HAP-1 (cell line): ENCODE measurements around the gene FNBP1.

Experiments used
- DNase-seq, 2 experiments: peaks; one replicate each; pipeline ENCODE4 v3.0.0-alpha.2; 2016 to 2020; ENCODE audit warnings: low spot score in 2 of 2
- H3K27me3 ChIP-seq: fragments of 250-450 bp; sonication (Bioruptor Pico); 2 replicates; pipeline ENCODE4 v1.5.1; 2020; ENCODE audit warnings: low read depth, mild to moderate bottlenecking, moderate library complexity
- H3K36me3 ChIP-seq: fragments of 250-450 bp; sonication (Bioruptor Pico); replicated peaks from 2 replicates; pipeline ENCODE4 v1.5.1; 2020; ENCODE audit warnings: mild to moderate bottlenecking
- H3K4me1 ChIP-seq: fragments of 250-450 bp; sonication (Bioruptor Pico); 2 replicates; pipeline ENCODE4 v1.5.1; 2020; ENCODE audit warnings: mild to moderate bottlenecking
- H3K4me3 ChIP-seq: fragments of 250-450 bp; sonication (Bioruptor Pico); 2 replicates; pipeline ENCODE4 v1.5.1; 2020; ENCODE audit warnings: mild to moderate bottlenecking, moderate library complexity
- H3K9me3 ChIP-seq: fragments of 250-450 bp; sonication (Bioruptor Pico); 2 replicates; pipeline ENCODE4 v1.5.1; 2020; ENCODE audit warnings: mild to moderate bottlenecking, moderate library complexity
- in situ Hi-C: fragments of 300-500 bp; cut with MboI; formaldehyde crosslinking; loops from 3 replicates; pipeline ENCODE4 v1.14.3; 2020; ENCODE audit warnings: low sequenced_read_pairs, inconsistent platforms, mixed read lengths

FNBP1 gene

DNA sequence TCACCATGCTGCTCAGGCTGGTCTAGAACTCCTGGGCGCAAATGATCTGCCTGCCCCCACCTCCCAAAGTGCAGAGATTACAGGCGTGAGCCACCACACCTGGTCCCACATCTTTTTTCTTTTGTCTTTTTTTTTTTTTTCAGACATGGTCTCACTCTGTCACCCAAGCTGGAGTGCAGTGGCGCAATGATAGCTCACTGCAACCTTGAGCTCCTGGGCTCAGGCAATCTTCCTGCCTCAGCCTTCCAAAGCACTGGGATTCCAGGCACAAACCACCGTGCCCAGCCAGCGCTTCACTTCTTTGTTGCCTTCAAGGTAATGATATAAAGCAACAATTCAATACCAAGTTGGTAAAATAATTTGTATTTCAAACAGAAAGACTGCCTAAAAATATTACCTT, 128.9 kb downstream of the FNBP1 start:
- DNase-seq, result no peak
- Histone ChIP-seq H3K9me3 (no peaks in the 10 kb centered on the region), H3K27me3 (no peaks in the 10 kb centered on the region), H3K4me3 (no peak overlapping the region), H3K36me3 (no peaks in the 10 kb centered on the region; the same call in 1 of the 2 replicates), H3K4me1 (no peaks in the 10 kb centered on the region)
- in situ Hi-C loops, result no loop called here

DNA sequence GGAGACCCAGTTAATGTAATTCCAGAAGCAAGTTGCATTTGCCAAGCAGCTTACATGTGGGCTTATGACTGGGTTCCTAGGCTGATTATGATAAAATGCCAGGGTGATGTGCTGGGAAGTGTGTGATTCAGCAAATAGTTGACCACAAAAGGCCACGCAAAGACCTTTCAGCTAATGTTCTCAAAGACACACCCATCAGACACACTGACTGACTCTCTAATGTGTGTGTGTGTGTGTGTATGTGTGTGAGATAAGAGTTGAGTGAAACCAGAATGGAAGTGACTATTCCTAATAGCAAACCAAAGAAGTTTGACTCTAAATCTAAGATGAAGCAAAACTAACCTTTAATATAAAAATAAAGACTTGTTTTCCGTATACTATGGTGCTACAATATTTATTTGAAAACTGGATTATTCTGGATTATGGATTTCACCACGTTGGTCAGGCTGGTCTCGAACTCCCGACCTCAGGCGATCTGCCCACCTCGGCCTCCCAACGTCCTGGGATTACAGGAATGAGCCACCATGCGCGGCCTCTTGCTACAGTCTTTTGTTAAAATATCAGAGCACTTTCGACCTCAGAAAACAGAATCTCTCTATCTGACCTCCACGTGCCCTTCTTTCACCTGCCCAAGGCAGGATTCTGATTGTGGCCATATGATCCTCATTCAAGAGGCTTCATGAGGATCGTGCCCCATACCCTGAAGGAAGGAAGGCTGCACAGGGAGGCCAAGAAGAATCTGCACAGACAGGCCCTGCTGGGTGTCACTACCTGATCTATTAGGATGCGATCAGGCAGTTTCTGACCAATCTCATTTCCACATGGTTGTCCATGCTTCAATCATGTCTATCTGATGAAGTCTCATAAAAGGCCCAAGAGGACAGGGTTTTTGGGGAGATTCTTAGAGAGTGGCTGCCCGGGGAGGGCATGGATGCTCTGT, 132.1 kb downstream of the FNBP1 start:
- Histone ChIP-seq H3K36me3 (peaks cover 2% of the 10 kb centered on the region; the same call in 1 of the 2 replicates), H3K4me3 (no peak overlapping the region), H3K9me3 (no peaks in the 10 kb centered on the region), H3K27me3 (no peaks in the 10 kb centered on the region), H3K4me1 (no peaks in the 10 kb centered on the region)
- in situ Hi-C loops, result no loop called here
- DNase-seq, result no peak

DNA sequence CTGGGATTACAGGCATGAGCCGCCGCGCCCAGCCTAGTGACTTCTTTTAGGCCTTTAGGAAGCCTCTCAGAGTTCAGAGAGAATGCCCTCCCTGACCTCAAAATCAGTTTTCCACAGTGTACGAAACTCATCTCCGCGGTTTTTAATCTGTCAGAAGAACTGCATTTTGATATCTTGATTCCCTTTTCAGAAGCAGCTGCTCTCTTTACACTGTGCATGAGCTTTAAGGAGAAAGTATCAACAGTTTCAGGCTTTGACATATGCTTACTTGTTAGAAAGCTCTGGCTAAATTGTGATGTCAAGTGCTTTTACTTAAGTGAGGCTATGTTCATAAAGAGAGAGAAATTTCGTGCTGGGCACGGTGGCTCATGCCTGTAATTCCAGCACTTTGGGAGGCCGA, 133.1 kb downstream of the FNBP1 start:
- H3K4me1 ChIP-seq, result no peaks in the 10 kb centered on the region
- H3K9me3 ChIP-seq, result no peaks in the 10 kb centered on the region
- DNase-seq, result no peak
- H3K4me3 ChIP-seq, result no peak overlapping the region
- in situ Hi-C loops, result no loop called here
- H3K36me3 ChIP-seq, result peaks cover 2% of the 10 kb centered on the region; the same call in 1 of the 2 replicates
- H3K27me3 ChIP-seq, result no peaks in the 10 kb centered on the region

DNA sequence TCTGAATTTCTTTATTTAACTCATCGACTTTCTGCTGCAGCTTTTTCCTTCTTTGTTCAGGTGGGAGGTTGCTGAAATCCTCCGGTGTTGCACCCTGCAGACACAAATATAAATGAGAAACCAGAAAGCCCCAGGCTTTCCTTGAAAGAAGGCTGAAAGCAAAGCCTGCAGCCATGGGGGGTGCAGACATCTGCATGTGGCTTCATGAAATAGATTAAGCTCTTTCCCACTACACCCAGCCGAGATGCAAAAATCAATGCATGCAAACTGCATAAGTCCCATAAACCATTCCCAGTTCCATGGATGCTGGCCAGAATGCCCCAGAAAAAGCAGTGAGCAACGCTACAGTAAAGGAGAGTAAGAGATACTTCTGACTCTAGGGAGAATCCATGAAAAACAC, 134.1 kb downstream of the FNBP1 start:
- H3K4me3 ChIP-seq, result no peak overlapping the region
- no peaks in the 10 kb centered on the region for H3K4me1 ChIP-seq
- no peak for DNase-seq
- in situ Hi-C loops, result no loop called here
- H3K27me3 ChIP-seq, result no peaks in the 10 kb centered on the region
- peaks cover 2% of the 10 kb centered on the region for H3K36me3 ChIP-seq
- H3K9me3 ChIP-seq, result no peaks in the 10 kb centered on the region

DNA sequence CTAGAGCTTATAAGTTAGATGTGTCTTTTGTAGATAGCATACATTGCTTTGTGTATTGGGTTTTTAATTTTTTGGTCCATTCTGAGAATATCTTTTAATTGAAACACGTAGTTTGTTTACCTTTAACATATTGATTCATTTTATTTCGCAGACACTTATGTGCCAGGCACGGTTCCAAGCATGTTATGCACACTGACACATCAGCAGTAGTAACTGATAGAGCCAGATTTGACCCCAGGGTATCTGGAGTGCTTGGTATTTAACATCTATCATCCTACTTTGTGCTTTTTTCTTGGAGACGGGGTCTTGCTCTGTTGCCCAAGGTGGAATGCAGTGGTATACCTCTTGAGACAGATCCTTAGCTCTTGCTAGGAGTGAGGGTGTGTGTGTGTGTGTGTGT, 135.8 kb downstream of the FNBP1 start:
- no peaks in the 10 kb centered on the region for H3K4me1 ChIP-seq
- H3K27me3 ChIP-seq, result no peaks in the 10 kb centered on the region
- H3K9me3 ChIP-seq, result no peaks in the 10 kb centered on the region
- no peak for DNase-seq
- peaks cover 2% of the 10 kb centered on the region; the same call in 1 of the 2 replicates for H3K36me3 ChIP-seq
- in situ Hi-C loops, result no loop called here
- H3K4me3 ChIP-seq, result no peak overlapping the region

DNA sequence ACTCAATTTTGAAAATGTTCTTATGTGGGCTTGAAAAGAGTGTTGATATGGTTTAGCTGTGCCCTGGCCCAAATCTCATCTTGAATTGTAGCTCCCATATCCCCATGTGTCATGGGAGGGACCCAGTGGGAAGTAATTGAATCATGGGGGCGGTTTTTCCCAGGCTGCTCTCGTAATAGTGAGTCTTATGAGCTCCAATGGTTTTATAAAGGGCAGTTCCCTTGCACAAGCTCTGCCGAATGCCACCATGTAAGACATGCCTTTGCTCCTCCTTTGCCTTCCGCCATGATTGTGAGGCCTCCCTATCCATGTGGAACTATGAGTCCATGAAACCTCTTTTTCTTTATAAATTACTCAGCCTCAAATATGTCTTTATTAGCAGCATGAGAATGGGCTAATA, 136.7 kb downstream of the FNBP1 start:
- Histone ChIP-seq H3K4me1 (no peaks in the 10 kb centered on the region), H3K36me3 (peaks cover 2% of the 10 kb centered on the region; the same call in 1 of the 2 replicates), H3K4me3 (no peak overlapping the region), H3K27me3 (no peaks in the 10 kb centered on the region), H3K9me3 (no peaks in the 10 kb centered on the region)
- in situ Hi-C loops, result no loop called here
- no peak for DNase-seq

DNA sequence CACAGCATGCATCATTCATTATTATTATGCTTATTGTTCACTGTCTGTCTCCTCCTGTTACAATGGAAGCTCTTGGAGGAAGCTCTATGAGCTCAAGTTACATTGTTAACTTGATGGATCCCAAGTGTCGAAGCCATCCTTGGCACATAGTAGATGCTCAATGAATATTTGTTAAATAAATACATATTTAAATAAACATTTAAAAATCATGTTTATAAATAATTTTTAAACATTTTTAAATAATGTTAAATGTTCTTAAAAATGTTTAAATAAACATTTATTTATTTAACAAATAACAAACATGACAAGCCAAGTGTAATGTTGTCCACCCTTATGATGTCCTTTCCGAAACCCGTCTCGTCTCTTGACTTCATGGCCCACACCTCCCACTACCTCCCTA, 138.3 kb downstream of the FNBP1 start:
- in situ Hi-C loops, result no loop called here
- Histone ChIP-seq H3K27me3 (no peaks in the 10 kb centered on the region), H3K4me3 (no peak overlapping the region), H3K9me3 (no peaks in the 10 kb centered on the region), H3K36me3 (peaks cover 7% of the 10 kb centered on the region; the same call in 1 of the 2 replicates), H3K4me1 (no peaks in the 10 kb centered on the region)
- no peak for DNase-seq

DNA sequence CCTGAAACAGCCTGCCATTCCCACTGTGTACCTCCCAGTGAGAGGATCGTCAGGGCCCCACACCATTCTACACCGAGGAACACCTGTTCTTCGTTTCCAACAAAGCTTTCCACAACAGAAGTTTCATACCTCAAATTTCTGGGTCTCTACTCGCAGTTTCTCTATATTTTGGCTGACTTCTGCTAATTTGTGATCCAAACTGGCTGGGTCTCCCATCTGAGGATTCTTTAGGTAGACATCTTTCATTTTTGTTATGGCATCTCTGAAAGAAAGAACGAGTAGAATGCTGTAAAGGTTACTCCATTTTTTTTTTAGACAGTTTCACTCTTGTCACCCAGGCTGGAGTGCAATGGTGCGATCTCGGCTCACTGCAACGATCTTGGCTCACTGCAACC, 140.3 kb downstream of the FNBP1 start:
- Histone ChIP-seq H3K9me3 (no peaks in the 10 kb centered on the region), H3K4me1 (no peaks in the 10 kb centered on the region), H3K36me3 (peaks cover 7% of the 10 kb centered on the region; the same call in 1 of the 2 replicates), H3K4me3 (no peak overlapping the region), H3K27me3 (no peaks in the 10 kb centered on the region)
- in situ Hi-C loops, result no loop called here
- no peak for DNase-seq

DNA sequence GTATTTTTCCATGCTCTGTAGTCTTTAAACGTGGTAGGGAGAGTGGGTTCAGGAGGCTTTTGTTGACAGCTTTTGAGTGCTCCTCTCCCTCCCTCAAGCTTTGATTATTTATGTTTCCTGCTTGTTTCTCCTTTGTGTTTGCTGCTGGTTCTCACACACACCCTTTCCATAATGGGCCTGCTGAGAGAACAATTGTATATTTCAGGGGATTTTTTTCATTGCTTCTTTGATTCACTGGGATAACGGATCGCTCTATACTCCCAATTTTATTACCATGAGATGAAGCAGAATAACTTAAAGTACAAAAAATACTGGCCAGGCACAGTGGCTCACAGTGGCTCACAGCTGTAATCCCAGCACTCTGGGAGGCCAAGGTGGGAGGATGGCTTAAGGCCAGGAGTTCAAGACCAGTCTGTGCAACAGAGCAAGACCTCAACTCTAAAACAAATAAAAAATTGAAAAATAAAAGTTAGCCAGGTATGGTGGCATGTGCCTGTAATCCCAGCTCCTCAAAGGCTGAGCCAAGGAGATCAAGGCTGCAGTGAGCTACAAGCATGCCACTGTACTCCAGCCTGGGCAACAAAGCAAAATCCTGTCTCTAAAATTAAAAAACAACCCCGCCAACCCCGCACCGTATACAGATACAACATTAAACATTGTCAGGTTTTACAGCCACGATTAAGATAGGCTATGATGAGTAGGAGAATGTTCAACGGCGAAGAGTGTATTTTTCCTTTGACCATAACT, 140.8 kb downstream of the FNBP1 start:
- in situ Hi-C loops, result no loop called here
- Histone ChIP-seq H3K9me3 (no peaks in the 10 kb centered on the region), H3K27me3 (no peaks in the 10 kb centered on the region), H3K4me1 (no peaks in the 10 kb centered on the region), H3K4me3 (no peak overlapping the region), H3K36me3 (peaks cover 7% of the 10 kb centered on the region; the same call in 1 of the 2 replicates)
- no peak for DNase-seq

DNA sequence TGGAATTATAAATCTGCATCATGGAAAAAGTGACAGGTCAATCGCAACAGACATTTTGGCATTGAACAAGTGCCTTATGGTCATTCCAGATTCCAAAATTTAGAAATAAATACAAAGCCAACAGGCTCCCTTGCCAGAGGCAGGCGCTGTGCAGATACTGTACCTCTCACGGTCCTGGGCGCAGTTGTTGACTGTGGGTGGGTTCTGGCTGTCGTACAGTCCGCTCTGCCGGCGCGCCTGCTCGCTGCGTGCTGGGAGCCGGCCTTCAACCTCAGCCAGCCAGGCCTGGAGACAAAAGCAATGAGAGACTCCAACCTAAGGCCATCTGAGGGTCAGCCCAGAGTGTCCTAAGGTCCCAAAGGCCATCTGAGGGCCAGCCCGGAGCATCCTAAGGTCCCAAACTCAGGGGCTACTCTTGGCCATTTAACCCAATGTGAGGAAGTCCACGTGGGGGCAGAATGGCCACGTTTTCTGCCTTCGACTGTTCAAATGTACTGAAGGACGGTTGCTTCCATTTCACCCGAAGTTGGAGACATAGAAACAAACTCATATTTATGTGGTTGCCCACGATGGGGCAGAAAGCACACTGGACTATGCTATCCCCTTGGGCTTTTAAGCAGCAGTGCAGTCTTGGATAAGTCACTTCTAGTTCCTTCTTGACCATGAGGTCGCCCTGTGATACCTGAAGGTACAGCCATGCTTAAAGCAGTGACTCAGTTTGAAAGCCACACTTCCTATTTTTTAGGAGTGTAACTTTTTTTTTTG, 142.5 kb downstream of the FNBP1 start:
- no peak for DNase-seq
- H3K27me3 ChIP-seq, result no peaks in the 10 kb centered on the region
- no peaks in the 10 kb centered on the region for H3K4me1 ChIP-seq
- H3K9me3 ChIP-seq, result no peaks in the 10 kb centered on the region
- peaks cover 9% of the 10 kb centered on the region; the same call in 1 of the 2 replicates for H3K36me3 ChIP-seq
- in situ Hi-C loops, result no loop called here
- no peak overlapping the region for H3K4me3 ChIP-seq

DNA sequence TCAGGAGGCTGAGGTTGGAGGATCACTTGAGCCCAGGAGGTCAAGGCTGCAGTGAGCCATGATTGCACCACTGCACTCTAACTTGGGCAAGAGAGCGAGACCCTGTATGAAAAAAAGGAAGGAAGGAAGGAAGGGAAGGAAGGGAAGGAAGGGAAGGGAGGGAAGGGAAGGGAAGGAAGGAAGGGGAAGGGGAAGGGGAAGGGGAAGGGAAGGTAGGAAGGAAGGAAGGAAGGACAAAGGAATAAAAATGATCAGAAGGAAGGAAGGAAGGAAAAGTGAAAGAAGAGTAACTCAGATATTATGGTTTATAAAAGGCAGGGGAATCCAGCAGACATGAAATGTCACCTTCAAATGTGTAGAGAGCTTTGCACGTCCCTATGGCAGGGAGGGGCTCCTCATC, 143.4 kb downstream of the FNBP1 start:
- peaks cover 14% of the 10 kb centered on the region for H3K36me3 ChIP-seq
- H3K4me3 ChIP-seq, result no peak overlapping the region

DNA sequence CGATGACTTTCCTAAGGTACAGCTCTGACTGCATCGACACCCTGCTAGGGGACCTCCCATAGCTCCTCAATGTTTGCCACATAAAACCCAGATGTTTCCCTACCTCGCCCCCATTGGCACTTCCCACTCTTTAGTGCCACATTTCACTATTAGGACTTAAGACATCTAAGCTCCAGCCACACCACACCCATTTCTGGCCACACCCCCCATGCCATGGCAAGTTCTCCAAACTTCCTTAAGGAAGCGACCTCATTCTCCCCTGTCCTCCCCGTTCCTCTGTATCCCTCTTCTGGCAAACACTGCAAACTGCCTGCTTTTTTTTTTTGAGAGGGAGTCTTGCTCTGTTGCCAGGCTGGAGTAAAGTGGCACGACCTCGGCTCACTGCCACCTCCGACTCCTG, 144.8 kb downstream of the FNBP1 start:
- in situ Hi-C loops, result no loop called here
- no peaks in the 10 kb centered on the region for H3K9me3 ChIP-seq
- no peak overlapping the region for H3K4me3 ChIP-seq
- no peaks in the 10 kb centered on the region for H3K4me1 ChIP-seq
- DNase-seq, result no peak
- H3K27me3 ChIP-seq, result no peaks in the 10 kb centered on the region
- peaks cover 14% of the 10 kb centered on the region for H3K36me3 ChIP-seq

More for the DNA sequence above, 143.4 kb downstream of the FNBP1 start:
- H3K4me1 ChIP-seq, result no peaks in the 10 kb centered on the region
- no peak for DNase-seq
- in situ Hi-C loops, result no loop called here
- no peaks in the 10 kb centered on the region for H3K27me3 ChIP-seq
- no peaks in the 10 kb centered on the region for H3K9me3 ChIP-seq

DNA sequence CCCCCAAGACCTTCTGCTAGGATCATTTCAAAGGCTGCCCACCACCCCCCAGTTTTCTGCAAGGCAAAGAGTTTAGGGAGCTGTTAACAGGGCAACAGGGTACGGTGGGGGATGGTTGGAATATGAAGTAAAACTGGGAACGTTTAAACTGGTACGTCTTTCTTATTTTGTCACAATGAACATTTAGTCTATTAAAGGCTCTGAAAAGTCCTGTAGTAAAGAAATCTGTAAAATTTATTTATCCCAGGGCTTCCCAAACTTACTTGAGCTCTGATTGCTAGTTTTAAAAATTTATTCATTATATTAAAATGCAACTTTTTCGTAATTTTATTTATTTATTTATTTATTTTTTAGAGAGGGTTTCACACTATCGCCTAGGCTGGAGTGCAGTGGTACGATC, 145.7 kb downstream of the FNBP1 start:
- in situ Hi-C loops, result no loop called here

More for the DNA sequence above, 145.7 kb downstream of the FNBP1 start:
- Histone ChIP-seq H3K9me3 (no peaks in the 10 kb centered on the region), H3K4me1 (no peaks in the 10 kb centered on the region), H3K4me3 (no peak overlapping the region), H3K27me3 (no peaks in the 10 kb centered on the region), H3K36me3 (peaks cover 14% of the 10 kb centered on the region)
- DNase-seq, result no peak
